C4-2B (cell line): ENCODE measurements around the gene NPHP4.

Experiments
- ZFX ChIP-seq: fragments of 450-650 bp; IDR thresholded peaks from 2 replicates; pipeline ENCODE4 v1.6.1; 2017
- TF ChIP-seq, protein P1 (sequence below): fragments of 450-650 bp; conservative IDR thresholded peaks from 2 replicates; pipeline ENCODE4 v1.5.1; 2017; ENCODE audit warnings: mild to moderate bottlenecking

DNA sequence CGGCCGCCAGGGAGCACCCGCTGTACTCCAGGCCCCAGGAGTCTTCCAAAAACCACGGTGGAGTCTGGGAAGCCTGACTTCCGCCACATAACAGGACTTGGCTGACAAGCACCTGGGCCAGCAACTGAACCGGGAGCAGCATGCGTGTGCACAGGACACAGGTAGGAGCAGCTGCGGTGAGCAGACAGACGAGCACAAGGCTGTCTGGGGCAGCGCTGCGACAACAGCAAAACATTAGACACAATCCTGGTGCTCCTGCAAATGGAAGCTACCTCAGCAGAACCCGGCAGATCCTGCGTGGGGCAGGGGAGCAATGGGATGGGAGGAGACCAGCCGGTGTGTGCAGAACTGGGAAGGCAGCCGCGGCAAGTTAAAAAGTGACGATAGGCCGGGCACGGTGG is 80.4 kb downstream of the NPHP4 start:
- TF ChIP-seq, protein P1, sequence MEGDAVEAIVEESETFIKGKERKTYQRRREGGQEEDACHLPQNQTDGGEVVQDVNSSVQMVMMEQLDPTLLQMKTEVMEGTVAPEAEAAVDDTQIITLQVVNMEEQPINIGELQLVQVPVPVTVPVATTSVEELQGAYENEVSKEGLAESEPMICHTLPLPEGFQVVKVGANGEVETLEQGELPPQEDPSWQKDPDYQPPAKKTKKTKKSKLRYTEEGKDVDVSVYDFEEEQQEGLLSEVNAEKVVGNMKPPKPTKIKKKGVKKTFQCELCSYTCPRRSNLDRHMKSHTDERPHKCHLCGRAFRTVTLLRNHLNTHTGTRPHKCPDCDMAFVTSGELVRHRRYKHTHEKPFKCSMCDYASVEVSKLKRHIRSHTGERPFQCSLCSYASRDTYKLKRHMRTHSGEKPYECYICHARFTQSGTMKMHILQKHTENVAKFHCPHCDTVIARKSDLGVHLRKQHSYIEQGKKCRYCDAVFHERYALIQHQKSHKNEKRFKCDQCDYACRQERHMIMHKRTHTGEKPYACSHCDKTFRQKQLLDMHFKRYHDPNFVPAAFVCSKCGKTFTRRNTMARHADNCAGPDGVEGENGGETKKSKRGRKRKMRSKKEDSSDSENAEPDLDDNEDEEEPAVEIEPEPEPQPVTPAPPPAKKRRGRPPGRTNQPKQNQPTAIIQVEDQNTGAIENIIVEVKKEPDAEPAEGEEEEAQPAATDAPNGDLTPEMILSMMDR, result no peak
- no peak for TF ChIP-seq ZFX
